SU-DHL-6 (cell line): Measurements from ENCODE around the gene FARS2.

Experiments used
- CTCF ChIP-seq: fragments of 200-600 bp; sonication (generic); IDR thresholded peaks from one replicate; pipeline ENCODE4 v1.5.1; 2017; ENCODE audit warnings: antibody characterized with exemption, mild to moderate bottlenecking, low read length, moderate library complexity; ENCODE audit not compliant: insufficient read depth, poor library complexity, severe bottlenecking
- EZH2phosphoT487 ChIP-seq: fragments of 200-600 bp; sonication (generic), shearing (Covaris generic); conservative IDR thresholded peaks from 2 replicates; pipeline ENCODE4 v1.6.1; 2018; ENCODE audit warnings: mild to moderate bottlenecking, antibody characterized with exemption, low read length, moderate library complexity, mixed read lengths

- TF ChIP-seq CTCF (no peak), EZH2phosphoT487 (no peak)
Observed at GRCh38 chr6:5673019-5673790, 411.9 kb downstream of the FARS2 start.
